Psoas muscle (tissue), 8 donors: ENCODE results near the gene PDE4C. TPM values are rescaled to one million over a fixed set of nuclear protein-coding genes. Genes with fewer than 3 reads are reported as not detected.

ENCODE experiments used
- ATAC-seq, 4 donors: fragments of 200-7000 bp; cut with Tn5 transposase; one replicate each; pipeline ENCODE4 v1.9.1; 2020; ENCODE audit warnings: moderate library complexity in 3 of 4, mild to moderate bottlenecking in 2 of 4
- DNase-seq, 2 donors: peaks; one replicate each; pipeline ENCODE4 v3.0.0-alpha.2; 2020
- H3K27ac ChIP-seq: fragments of 200-600 bp; one replicate; pipeline ENCODE4 v1.8.0; 2022
- H3K27me3 ChIP-seq, 3 donors: fragments of 200-600 bp in 1 of 3; one replicate each; pipeline versions ENCODE4 v1.6.1 to v1.8.0; 2013 to 2022; ENCODE audit warnings: low read length in 2 of 3, mild to moderate bottlenecking in 2 of 3, moderate library complexity in 1 of 3; ENCODE audit not compliant: insufficient read depth in 3 of 3
- H3K36me3 ChIP-seq, 2 donors: fragments of 200-600 bp in 1 of 2; one replicate each; pipeline versions ENCODE4 v1.6.1 to v1.8.0; 2013 to 2022; ENCODE audit warnings: low read depth in 1 of 2, mild to moderate bottlenecking in 1 of 2, moderate library complexity in 1 of 2; ENCODE audit not compliant: insufficient read depth in 1 of 2
- H3K4me1 ChIP-seq: fragments of 200-600 bp; one replicate; pipeline ENCODE4 v1.8.0; 2022
- H3K4me3 ChIP-seq: fragments of 200-600 bp; one replicate; pipeline ENCODE4 v1.8.0; 2022; ENCODE audit warnings: mild to moderate bottlenecking
- H3K9me3 ChIP-seq: fragments of 200-600 bp; one replicate; pipeline ENCODE4 v1.8.0; 2022
- WGBS, 3 donors: extraction: QIAGEN DNeasy Blood & Tissue Kit; methylation state at CpG; one replicate each; pipeline versions ENCODE4 v1.1.6 to v1.1.7; 2013; 5-methylcytosine and 5-hydroxymethylcytosine counted together
- intact Hi-C, 2 donors: fragments of 100-400 bp; cut with DNase I; formaldehyde crosslinking; loops; one replicate each; pipeline versions ENCODE4 v1.11.0 to v1.14.2; 2022
- polyA plus RNA-seq, 3 donors: library from polyadenylated mRNA; stranded (reverse); fragments of 200-250 nt; gene quantifications; one replicate each; pipeline ENCODE4 v1.2.3, GENCODE V29; 2013
- total RNA-seq, 4 donors: library from RNA; stranded (reverse); fragmentation: NEBNext Ultra II Directional in 2 of 4; extraction: Animal tissue kit (Norgen Biotek cat#: 25700) in 2 of 4; gene quantifications; one replicate each; pipeline versions ENCODE4 v1.2.1 to v1.2.4, GENCODE V29; 2021 to 2023
- TF ChIP-seq, protein P1 (sequence below): fragments of 200-600 bp; IDR thresholded peaks from one replicate; pipeline ENCODE4 v1.8.0; 2022; ENCODE audit warnings: antibody characterized with exemption
- donor health status: healthy with polysubstance abuse.
- donor health status: DM: no; HTN: no; CAD: no; lungs with moderate emphysema.
- donor health status: Bipolar disorder and iron deficiency.
- donor health status: healthy.
- donor health status: DM: yes; HTN: yes; CAD: no.
- donor health status: DM: no; HTN: no; CAD: no.
- donor health status: DM: no; HTN: no; CAD: no.
- donor health status: DM: yes; HTN: yes; CAD: no.

Gene PDE4C
- total and polyA plus RNA-seq, 7 donors: 0.27 to 2.5 (median 0.86) TPM

DNA sequence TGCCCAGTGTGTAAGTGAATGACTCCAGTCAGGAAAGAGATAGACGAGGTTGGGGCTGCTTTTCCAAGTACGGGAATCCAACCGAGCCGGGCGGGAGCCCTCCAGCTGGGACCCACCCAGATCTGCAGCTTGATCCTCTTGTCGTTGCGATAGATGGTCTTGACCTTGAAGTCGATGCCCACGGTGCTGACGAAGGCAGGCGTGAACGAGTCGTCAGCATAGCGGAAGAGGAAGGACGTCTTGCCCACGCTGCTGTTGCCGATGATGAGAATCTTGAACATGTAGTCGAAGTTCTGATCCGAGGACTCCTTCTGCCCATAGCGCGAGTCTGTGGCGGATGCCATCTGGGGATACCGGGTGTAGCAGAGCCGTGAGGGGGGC is 23.9 kb downstream of the PDE4C start:
- H3K27me3 ChIP-seq: no peaks in the 10 kb centered on the region
- H3K4me1 ChIP-seq: peaks cover 17% of the 10 kb centered on the region
- DNase-seq: peak in 1 of 2 donors; percentile 59
- no peaks in the 10 kb centered on the region for H3K9me3 ChIP-seq
- 75 to 83% (median 79%) methylated on average over 24 of the region's 24 CpGs for WGBS, 3 donors
- peaks cover 0 to 24% of the 10 kb centered on the region in 2 donors for H3K36me3 ChIP-seq
- ATAC-seq: no peak
- no peak overlapping the region for H3K27ac ChIP-seq
- peak overlapping the region; percentile 67 for H3K4me3 ChIP-seq
- TF ChIP-seq, protein P1, sequence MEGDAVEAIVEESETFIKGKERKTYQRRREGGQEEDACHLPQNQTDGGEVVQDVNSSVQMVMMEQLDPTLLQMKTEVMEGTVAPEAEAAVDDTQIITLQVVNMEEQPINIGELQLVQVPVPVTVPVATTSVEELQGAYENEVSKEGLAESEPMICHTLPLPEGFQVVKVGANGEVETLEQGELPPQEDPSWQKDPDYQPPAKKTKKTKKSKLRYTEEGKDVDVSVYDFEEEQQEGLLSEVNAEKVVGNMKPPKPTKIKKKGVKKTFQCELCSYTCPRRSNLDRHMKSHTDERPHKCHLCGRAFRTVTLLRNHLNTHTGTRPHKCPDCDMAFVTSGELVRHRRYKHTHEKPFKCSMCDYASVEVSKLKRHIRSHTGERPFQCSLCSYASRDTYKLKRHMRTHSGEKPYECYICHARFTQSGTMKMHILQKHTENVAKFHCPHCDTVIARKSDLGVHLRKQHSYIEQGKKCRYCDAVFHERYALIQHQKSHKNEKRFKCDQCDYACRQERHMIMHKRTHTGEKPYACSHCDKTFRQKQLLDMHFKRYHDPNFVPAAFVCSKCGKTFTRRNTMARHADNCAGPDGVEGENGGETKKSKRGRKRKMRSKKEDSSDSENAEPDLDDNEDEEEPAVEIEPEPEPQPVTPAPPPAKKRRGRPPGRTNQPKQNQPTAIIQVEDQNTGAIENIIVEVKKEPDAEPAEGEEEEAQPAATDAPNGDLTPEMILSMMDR: no peak
- intact Hi-C loops: no loop called here

DNA sequence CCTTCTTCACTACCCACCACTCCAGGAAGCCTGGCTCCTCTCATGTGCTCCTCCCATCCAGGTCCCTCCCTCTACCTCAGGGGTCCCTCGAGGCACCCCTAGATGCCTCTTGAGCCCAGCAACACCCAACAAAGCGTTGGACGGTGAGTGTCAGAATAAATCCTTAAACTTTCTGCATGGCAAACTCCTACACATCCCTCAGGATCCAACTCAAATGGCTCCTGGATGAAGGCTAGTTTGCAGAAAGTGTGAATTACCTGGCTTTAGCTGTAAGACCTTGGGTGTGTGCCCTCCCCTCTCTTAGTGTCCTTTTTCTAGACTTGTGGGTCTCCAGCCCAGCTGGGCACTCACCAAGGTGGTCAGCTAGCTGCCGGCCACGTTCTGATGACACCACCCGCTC is 27.9 kb downstream of the PDE4C start:
- no peaks in the 10 kb centered on the region for H3K27me3 ChIP-seq
- DNase-seq (no peak), ATAC-seq (no peak)
- TF ChIP-seq, protein P1: no peak
- peaks cover 0 to 43% of the 10 kb centered on the region in 2 donors for H3K36me3 ChIP-seq
- H3K9me3 ChIP-seq: no peaks in the 10 kb centered on the region
- H3K27ac ChIP-seq: no peak overlapping the region
- H3K4me1 ChIP-seq: peaks cover 22% of the 10 kb centered on the region
- intact Hi-C loops: no loop called here
- H3K4me3 ChIP-seq: no peak overlapping the region
- 90 to 93% (median 90%) methylated on average over 6 of the region's 6 CpGs for WGBS, 3 donors

DNA sequence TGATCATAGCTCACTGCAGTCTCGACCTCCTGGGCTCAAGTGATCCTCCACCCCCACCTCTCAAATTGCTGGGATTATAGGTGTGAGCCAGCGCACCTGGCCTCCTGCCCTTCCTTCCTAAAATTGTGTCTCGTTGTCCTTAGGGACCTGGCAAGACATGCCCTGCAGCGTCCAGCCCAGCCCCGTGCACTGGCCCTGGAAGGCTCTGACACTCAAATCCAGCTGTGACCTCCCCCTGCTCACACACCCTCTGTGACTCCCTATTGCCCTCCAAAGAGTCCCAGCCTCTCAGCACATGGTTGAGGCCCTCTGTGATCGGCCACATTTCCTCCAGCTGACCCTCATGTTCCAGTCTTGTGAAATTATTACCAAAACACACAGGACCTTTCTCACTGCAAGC is 28.3 kb downstream of the PDE4C start:
- H3K4me1 ChIP-seq: peaks cover 19% of the 10 kb centered on the region
- WGBS, 3 donors: 30 to 36% (median 34%) methylated on average over 6 of the region's 6 CpGs
- no peak overlapping the region for H3K27ac ChIP-seq
- TF ChIP-seq, protein P1: no peak
- H3K27me3 ChIP-seq: no peaks in the 10 kb centered on the region
- H3K36me3 ChIP-seq: peaks cover 0 to 43% of the 10 kb centered on the region in 2 donors
- intact Hi-C loops: no loop called here
- no peak for ATAC-seq
- no peak for DNase-seq
- H3K4me3 ChIP-seq: no peak overlapping the region
- no peaks in the 10 kb centered on the region for H3K9me3 ChIP-seq

DNA sequence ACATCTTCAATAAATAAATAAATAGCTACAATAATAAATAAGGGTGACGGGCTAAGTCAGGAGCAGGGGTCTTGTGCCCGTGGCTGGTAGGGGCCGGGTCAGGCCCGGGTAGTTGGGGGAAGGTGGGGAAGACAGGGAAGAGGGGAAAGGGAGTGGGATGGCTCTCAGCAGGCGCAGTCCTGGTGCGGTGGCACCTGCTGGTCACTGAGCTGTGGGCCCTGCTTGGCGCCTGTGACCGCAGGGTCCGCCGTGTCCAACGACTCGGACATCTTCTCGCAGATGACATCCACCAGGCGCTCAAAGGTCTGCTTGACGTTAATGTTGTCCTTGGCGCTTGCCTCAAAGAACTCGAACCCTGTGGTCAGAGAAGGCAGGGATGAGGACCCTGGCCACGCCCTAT is 28.9 kb downstream of the PDE4C start:
- H3K9me3 ChIP-seq: no peaks in the 10 kb centered on the region
- intact Hi-C loops: no loop called here
- peaks cover 0 to 43% of the 10 kb centered on the region in 2 donors for H3K36me3 ChIP-seq
- H3K27ac ChIP-seq: no peak overlapping the region
- DNase-seq (no peak), ATAC-seq (no peak)
- 91 to 93% (median 92%) methylated on average over 18 of the region's 18 CpGs for WGBS, 3 donors
- H3K27me3 ChIP-seq: no peaks in the 10 kb centered on the region
- no peak overlapping the region for H3K4me3 ChIP-seq
- TF ChIP-seq, protein P1: no peak
- H3K4me1 ChIP-seq: peaks cover 13% of the 10 kb centered on the region

DNA sequence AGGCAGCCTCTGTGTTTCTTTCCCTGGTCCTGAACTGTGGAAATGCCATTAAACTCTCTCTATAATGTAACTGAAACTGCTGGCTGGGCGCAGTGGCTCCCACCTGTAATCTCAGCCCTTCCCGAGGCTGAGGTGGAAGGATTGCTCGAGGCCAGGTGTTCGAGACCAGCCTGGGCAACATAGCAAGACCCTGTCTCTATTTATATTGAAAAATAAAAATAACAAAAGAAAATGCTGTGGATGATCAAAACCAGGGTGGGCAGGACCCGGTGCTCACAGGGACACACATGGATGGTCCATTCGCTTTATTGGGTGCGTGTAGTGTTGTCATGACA is 29.8 kb downstream of the PDE4C start:
- no peak for ATAC-seq
- peaks cover 0 to 43% of the 10 kb centered on the region in 2 donors for H3K36me3 ChIP-seq
- H3K4me3 ChIP-seq: no peak overlapping the region
- H3K27ac ChIP-seq: no peak overlapping the region
- TF ChIP-seq, protein P1: no peak
- H3K27me3 ChIP-seq: no peaks in the 10 kb centered on the region
- no peak for DNase-seq
- no peaks in the 10 kb centered on the region for H3K9me3 ChIP-seq
- peaks cover 11% of the 10 kb centered on the region for H3K4me1 ChIP-seq
- intact Hi-C loops: no loop called here
- WGBS, 3 donors: 76 to 88% (median 79%) methylated on average over 7 of the region's 7 CpGs
